Brain microvascular endothelial cell (primary cell): ENCODE data around the gene MYO3B.

ENCODE experiments used
- DNase-seq: peaks from one replicate; pipeline ENCODE4 v3.0.0-alpha.2; 2020
- H3K27ac ChIP-seq: fragments of 250-450 bp; sonication (Bioruptor Pico); 2 replicates; pipeline ENCODE4 v1.5.1; 2020; ENCODE audit warnings: mild to moderate bottlenecking, moderate library complexity
- H3K27me3 ChIP-seq: fragments of 250-450 bp; sonication (Bioruptor Pico); replicated peaks from 2 replicates; pipeline ENCODE4 v1.5.1; 2020; ENCODE audit warnings: mild to moderate bottlenecking
- H3K36me3 ChIP-seq: fragments of 250-450 bp; sonication (Bioruptor Pico); replicated peaks from 2 replicates; pipeline ENCODE4 v1.5.1; 2020; ENCODE audit warnings: mild to moderate bottlenecking
- H3K4me3 ChIP-seq: 2 replicates; pipeline ENCODE4 v1.5.1; 2011; ENCODE audit warnings: low read depth, mild to moderate bottlenecking, control low read depth, low read length, moderate library complexity
- CTCF ChIP-seq: IDR thresholded peaks from 2 replicates; pipeline ENCODE4 v1.5.1; 2011; ENCODE audit warnings: low read depth, mild to moderate bottlenecking, moderate library complexity, low read length, control low read depth, inconsistent platforms; ENCODE audit errors: missing control alignments
- in situ Hi-C: cut with HindIII; loops from 2 replicates; pipeline ENCODE4 v1.10.0; 2017; ENCODE audit warnings: low sequenced_read_pairs, low pct_ligation_motif_present

MYO3B gene

GRCh38 chr2:170252414-170252813 lies 74.5 kb downstream of the MYO3B start:
- TF ChIP-seq CTCF: no peak
- Histone ChIP-seq H3K27me3 (no peaks in the 10 kb centered on the region), H3K36me3 (no peaks in the 10 kb centered on the region), H3K27ac (no peak overlapping the region), H3K4me3 (no peak overlapping the region)
- in situ Hi-C loops: no loop called here
- DNase-seq: no peak

- Histone ChIP-seq H3K27ac (no peak overlapping the region), H3K4me3 (no peak overlapping the region), H3K36me3 (no peaks in the 10 kb centered on the region), H3K27me3 (no peaks in the 10 kb centered on the region)
- in situ Hi-C loops: no loop called here
- TF ChIP-seq CTCF: no peak
- DNase-seq: no peak
Measured at GRCh38 chr2:170253721-170254230, 75.8 kb downstream of the MYO3B start.

GRCh38 chr2:170254293-170254732 lies 76.4 kb downstream of the MYO3B start:
- no peaks in the 10 kb centered on the region for H3K27me3 ChIP-seq
- H3K36me3 ChIP-seq: no peaks in the 10 kb centered on the region
- no peak for TF ChIP-seq CTCF
- in situ Hi-C loops: no loop called here
- no peak for DNase-seq
- no peak overlapping the region for H3K27ac ChIP-seq
- H3K4me3 ChIP-seq: no peak overlapping the region

- no peaks in the 10 kb centered on the region for H3K36me3 ChIP-seq
- no peak overlapping the region for H3K27ac ChIP-seq
- H3K4me3 ChIP-seq: no peak overlapping the region
- DNase-seq: no peak
- H3K27me3 ChIP-seq: no peaks in the 10 kb centered on the region
- in situ Hi-C loops: no loop called here
- TF ChIP-seq CTCF: no peak
Measured at GRCh38 chr2:170255137-170255536, 77.2 kb downstream of the MYO3B start.

- Histone ChIP-seq H3K36me3 (no peaks in the 10 kb centered on the region), H3K4me3 (no peak overlapping the region), H3K27me3 (no peaks in the 10 kb centered on the region), H3K27ac (no peak overlapping the region)
- in situ Hi-C loops: no loop called here
- DNase-seq: no peak
- no peak for TF ChIP-seq CTCF
Measured at GRCh38 chr2:170255971-170256370, 78.0 kb downstream of the MYO3B start.

GRCh38 chr2:170258382-170258781 lies 80.4 kb downstream of the MYO3B start:
- H3K27ac ChIP-seq: no peak overlapping the region
- TF ChIP-seq CTCF: no peak
- H3K36me3 ChIP-seq: no peaks in the 10 kb centered on the region
- no peak overlapping the region for H3K4me3 ChIP-seq
- no peak for DNase-seq
- in situ Hi-C loops: no loop called here
- no peaks in the 10 kb centered on the region for H3K27me3 ChIP-seq
